ENCODE measurements around the gene PTX4.

The PTX4 gene

DNA sequence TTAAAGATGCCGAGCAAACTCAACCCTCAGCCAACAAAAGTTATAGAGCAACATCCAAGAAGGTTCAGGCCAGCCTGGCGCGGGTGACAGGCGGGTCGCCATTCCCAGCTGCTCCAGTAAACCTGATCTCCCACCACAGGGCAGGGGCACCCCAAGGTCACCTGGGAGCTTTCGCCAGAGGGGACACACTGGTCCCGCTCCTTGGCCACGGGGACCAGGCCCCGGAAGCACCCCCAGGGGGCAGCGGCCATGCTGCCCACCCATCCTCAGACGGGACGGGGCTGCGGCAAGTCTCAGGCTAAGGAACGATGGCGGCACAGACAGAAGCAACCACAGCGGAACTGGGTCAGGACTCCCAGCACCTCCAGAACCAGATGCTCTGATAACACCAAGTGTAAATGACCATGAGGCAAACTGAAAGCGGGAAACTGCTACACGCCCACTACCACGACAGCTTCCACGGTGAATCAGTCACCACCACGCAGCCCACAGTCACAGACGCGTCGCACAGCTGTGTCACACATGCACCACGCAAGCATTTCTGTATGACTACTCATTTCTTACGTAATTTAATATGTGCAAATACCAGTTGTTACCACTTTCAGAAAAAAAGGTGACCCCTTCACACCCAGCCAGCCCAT is 30.3 kb downstream of the PTX4 start:
- DNase-seq: no peak

DNA sequence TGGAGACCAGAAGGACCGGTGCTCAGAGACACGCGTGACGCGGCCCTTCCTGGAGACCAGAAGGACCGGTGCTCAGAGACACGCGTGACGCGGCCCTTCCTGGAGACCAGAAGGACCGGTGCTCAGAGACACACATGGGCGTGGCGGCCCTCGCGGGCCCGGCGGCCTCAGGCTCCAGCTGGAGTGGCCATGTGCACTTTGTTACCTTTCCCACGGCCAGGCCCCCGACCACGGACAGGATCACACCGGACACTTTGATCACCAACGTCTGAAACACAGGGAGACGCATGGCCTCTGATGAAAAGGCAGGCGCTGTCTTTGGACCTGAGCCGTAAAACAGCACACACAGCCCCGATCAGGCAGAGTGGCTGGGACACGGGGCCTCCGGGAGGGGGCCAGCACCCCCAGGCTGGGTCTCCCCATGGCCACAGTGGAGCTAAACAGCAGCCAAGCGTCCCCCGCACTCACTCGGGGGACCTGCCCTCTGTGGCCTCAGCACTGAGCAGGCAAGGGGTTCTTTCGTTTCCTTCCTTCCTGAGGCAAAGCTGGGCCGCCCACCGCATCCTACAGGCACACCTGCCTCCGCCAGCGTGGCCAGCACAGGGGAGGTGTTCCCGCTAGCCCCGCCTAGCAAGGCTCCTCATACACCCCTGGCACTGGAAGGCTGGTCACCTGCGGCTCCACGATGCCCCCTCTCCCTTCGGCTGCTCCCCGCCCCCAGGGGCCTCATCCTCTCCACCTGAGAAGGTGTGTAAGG is 31.1 kb downstream of the PTX4 start:
- DNase-seq: no peak

DNA sequence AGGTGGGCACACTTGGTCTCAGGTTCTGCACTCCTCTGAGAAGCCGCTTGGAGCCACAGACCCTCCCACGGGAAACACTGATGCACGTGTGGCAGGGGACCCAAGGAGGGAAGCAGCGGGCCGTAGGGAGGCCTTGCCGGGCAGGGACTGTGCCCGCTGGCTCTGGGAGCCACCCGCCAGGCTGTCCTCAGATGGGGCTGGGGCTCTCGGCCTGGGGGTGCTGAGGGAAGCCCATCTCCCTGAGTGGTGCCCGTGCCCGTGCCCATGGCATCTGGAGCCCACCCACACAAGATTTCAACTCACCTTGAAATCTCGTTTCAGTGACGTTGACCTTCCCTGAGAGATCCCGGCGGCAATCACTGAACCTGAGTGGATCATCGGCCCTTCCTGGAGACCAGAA is 31.8 kb downstream of the PTX4 start:
- DNase-seq: no peak

DNA sequence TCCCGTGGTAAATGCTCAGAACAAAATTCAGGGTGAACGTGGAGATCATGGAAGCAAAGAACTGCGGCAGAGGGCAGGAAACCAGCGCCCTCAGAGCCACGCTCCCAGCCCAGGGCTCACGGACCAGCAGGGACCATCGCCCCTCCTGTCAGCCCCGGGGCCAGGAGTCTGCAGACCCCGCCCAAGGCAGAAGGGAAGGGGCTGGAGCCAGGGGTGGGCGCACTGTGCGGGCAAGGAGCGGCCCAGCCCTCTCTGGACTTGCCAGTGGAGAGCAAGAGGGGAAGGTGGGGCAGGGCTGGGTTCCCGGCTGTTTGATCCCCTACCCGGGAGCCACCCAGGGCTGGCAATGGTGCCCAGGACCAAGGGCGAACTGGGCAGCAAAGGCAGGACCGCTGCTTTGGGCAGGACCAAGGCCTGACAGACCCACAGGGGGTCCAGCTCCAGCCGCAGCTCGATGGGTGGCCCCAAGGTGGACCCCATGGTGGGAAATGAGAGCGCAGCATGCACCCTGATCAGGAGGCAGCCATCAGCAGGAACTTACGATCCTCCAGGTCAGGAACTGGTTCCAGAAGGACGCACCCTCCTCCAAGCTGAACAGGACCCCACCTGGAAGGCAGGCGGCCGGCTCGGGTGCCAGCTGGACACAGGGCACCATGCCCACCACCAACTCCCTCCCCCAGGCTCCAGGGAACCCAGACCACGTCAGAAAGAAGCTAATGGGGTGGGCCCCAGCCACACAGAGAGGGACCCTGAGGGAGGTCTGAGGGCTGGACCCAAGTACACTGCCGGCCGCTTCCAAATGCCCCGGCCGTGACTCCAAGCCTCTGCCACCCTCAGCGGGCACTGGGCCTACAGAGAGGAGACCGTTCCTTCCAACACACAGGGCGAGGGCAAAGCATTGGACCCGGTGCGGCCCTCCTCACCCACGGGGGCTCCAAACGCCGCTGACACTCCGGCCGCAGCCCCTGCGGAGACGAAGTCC is 33.3 kb downstream of the PTX4 start:
- DNase-seq: no peak

DNA sequence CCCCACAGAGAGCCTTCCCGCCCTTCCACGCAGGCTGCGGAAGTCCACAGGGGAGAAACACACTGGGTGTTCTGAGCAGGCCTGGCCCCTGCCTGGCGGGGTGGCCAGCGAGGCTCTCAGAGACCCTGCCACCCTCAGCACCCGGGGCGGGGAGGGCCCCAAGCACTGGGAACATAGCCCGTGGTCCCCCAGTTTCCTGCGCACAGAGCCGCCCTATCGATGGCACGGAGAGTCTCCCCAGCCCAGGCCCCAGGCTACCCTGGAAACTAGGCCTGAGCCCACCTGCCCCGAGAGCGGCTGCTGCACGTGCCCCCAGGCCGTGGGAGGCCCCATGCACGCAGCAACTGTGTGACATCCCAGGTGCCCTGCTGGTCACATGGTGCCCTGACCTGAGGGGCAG is 34.2 kb downstream of the PTX4 start:
- no peak for DNase-seq

DNA sequence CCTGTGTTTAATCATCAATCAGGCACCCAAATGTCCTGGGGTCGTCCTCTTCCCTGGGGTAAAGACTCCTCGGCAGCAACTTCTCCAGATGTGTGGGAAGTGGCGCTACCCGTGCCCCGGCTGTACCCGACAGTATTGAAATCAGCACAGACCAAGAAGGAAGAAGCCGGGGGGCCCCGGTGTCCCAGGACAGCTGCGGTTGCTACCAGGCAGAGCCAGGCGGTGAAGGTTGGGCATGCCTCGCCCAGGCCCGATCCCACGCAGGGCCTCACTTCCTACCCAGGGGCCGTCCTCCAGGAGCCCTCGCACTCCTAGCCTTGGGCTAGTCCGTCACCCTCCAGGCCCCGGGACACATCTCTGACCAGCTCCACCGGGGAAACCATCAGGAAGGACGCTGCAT is 35.4 kb downstream of the PTX4 start:
- no peak for DNase-seq

DNA sequence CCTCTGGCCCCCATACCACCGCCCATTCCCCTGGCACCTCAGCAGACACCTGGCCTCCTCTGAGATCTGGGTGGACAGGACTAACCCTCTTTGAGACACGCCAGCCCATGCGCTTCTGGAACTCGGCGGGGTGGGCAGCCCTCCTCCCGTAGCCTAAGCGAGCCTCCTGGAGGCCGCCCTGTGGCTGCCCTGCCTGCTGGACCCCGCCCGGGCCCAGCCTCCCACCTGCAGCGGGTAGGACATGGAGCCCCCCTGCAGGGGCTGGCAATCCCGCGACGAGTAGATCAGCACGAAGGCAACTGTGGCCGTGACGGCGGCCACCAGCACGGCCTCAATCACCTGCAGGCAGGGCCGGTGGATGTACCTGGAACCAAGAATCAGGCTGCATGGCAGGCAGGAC is 36.2 kb downstream of the PTX4 start:
- no peak for DNase-seq

DNA sequence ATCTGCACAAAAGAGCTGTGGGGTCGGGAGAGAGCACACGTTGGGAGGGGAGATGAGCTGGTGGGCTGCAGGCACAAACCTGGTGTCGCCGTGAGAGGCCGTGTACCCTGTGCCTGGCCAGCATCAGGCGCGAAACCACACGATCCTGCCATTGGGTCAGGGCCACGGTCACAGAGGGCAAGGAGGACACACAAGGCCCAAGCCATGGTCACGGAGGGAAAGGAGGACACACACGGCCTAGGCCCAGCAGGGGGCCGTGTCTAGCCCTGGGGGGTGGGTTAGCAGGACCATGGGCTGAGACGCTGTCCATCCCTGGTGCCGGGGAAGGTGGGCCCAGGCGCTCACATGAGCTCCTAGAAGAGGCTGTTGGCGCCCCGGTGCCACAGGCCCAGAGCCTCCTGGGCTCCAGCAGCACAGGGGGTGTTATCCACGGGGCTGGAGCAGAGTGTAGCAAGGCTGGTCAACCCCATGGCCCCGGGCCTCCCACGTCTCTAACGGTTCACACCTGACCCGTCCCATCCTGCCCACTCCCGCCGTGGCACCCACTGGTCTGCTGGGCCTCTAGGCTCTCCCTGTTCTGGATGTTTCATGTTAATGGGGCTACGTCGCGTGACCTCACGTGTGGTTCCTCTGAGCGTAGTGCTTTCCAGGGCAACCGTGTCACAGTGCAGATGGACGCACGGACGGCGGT is 36.9 kb downstream of the PTX4 start:
- DNase-seq: no peak

DNA sequence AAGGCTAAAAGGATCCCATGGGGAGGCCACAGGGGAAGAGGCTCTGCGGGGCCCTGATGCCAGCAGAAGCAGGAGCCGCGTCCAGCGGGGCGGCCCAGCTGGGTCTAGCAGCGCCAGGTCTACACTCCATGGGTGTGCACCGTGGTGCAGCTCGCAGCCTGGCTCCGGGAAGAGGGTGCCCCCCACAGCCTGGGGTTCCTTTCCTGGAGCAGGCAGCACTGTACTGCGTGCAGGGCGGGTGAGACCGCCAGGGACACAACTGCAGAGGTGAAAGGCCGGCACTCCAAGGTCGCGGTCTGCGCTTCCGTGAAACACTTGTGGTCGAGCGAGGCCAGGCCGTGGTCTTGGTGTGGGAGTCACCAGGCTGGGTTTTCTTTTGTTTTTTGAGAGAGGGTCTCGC is 37.9 kb downstream of the PTX4 start:
- DNase-seq: no peak

DNA sequence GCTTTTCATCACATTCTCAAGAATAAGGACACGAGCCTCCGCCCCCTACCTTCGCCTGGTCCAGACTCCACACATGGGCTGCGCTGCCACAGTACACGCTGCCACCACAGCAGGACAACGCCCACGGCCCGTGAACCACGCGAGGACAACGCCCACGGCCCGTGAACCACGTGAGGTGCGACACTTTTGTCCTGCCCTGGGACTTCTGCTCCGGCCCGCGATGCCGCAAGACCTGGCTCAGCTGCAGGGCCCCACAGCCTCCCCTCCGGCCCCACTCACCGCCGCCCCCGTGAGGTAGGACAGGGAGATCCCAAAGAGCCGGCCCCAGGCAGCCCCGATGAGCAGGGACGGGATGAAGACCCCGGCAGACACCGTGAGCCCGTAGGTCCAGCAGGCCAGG is 38.5 kb downstream of the PTX4 start:
- DNase-seq: no peak

DNA sequence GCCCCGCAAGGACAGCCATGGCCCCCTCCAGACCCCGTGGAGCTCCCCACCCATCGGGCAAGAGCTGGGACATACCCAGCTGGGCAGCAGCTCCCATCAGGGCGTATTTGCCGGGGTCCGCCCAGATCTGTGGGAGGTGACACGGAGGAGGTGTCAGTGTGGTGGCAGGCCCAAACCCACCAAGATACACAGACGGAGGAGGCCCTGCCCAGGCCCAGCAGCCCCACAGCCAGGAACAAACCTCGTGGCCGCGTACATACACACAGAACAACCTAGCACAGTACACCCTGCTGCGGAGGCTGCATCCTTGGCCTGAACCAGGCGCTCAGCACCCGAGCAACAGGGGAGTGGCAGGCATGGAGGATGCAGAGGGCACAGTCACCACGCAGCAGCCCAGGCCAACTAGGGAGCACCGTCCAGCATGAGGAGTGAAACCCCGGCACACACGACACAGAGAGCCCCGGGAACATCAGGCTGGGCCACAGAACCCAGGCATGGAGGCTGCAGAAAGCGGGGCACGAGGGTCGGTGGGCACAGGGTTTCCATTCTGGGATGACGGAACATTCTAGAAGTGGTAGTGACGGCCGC is 39.4 kb downstream of the PTX4 start:
- DNase-seq: no peak

DNA sequence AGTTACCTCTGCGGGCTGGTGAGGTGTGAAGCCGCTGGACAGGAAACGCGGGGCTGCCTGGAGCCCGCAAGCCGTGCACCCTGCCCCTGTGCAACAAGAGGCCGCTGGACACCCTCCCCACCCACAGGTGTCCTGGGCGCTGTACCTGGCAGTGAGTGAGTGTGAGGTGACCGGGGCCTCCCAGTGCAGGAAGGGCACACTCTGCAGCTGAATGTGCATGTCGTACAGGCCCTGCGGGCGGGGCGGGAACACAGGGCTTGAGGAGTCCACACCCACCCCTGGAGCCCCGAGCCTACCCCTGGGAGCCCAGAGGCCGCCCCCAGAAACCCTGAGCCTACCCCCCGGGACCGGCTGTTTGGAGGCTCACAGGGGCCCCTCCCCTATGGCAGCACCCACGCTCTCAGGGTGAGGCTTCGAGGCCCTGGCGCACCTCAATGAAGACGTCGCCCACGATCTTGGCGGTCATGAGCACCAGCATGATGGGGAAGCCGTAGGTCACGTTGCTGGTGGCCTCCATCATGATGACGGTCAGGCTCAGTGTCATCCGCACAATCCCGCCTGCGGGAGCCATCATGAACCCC is 40.1 kb downstream of the PTX4 start:
- DNase-seq: no peak

DNA sequence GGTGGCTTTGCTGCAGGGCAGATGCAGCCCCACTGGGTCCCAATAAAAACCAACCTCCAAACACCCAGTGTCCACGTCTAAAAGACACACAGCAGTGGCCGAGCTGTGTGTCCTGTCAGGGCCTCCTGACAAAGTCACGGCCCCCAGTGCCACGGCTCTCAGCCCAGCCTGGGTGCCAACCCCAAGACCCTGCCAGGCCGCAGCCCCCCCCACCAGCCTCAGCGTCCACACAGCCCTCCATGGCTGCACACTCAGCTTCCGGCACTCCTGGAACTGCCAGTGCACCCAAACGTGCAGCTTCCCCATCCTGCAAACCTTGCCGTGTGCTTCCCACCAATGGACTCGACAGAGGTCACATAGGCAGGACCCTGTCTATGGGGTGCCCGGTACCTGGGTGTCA is 40.8 kb downstream of the PTX4 start:
- no peak for DNase-seq

DNA sequence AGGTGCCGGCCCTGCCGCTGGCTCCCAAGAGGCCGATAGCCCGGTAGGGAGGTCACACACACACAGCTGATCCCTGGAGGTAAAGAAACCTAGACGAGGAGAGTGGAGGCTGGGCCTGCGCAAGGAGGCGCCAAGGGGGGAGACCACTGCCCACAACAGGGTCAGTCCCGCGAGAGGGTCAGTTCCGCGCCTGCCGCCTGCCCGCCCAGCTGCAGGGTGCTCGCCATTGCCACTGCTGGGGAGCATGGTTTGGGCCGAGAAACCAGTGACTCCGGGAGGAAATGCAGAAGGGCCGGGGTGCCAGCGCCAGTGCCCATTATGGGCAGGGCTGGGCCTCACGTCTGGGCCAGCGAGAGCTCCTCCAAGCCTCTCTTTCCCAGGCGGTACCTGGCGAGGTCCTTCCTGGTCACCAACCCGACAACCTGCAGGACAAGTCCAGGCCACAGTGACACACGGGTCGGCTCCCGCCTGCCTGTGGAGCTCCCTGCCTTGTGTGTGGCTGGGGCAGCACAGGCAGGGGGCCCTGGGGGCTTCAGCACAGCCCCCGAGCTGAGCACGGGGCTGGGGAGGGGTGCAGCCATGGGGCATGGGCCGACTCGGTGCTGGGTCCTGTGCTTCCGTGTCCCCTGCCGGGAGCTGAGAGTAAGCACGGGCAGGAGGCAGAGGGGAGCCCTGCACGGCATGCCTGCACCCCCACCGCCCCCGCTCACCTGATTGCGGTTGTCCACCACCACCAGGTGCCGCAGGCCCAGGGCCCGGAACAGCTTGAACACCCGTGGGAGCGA is 42.3 kb downstream of the PTX4 start:
- DNase-seq: no peak

DNA sequence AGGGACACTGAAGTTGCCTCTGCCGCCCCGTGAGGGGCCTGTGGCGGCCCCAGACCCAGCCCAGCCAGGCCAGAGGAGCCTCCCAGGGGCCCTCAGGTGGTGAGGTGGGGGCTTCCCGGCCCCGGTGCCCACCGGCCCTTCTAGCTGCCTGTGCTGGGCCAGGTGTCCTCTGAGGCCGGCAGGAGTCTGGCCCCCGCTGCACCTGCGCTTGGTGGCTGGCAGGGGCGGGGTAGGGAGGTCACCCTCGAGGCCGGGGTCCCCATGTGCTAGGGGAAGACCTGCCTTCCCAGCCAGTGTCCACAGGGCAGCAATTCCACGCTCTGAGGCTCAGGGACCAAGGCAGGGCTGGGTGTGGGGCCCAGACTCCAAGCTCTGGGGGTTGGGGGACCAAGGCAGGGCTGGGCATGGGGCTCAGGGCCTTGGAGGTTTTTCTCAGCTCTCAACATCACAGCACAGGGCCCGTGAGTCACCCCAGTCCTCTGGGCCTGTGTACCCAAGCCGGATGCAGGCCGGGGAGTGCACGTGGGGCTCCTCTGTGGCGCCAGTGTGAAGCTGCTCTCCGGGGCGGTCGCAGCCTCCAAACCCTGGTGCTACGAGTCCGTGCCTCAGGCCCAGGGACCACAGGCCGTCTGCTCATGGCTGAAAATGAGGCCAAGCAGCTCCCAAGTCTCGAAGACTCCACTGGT is 43.1 kb downstream of the PTX4 start:
- DNase-seq: no peak

DNA sequence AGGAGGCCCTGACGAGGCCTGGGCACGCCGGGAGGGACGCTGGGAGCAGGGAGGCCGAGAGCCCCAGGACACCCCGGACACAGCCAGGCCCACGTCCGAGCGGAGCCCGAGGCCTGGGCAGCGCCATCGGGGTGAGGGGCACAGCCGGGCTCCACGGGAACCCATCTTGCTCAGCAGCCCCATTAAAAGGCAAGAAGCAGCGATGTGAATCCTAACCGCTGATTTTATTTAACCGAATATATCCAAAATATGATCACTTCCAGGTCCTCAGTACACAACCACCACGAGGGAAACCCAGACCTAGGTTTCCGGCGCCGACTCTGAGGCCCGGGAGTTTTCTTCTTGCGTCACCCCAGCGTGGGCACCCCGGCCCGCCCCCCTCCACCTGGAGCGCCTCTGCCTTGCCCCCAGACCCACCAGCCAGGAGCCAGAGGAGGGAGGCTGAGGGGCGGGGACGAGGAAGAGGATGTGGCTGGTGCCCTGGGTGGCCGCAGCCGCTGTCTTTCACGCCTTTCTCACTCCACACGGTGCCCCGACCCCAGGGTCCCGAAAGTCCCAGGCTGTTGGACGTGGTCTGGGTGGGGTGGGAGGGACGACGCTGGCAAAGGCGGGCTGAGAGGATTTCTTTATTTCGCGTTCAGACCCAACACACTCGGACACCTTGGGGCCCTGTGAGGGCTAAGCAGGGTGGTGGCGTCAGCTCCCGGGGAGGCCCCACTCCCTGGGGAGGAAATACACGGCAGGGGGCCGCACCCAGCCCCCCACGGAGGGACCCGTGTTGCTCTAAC is 43.8 kb downstream of the PTX4 start:
- DNase-seq: no peak

DNA sequence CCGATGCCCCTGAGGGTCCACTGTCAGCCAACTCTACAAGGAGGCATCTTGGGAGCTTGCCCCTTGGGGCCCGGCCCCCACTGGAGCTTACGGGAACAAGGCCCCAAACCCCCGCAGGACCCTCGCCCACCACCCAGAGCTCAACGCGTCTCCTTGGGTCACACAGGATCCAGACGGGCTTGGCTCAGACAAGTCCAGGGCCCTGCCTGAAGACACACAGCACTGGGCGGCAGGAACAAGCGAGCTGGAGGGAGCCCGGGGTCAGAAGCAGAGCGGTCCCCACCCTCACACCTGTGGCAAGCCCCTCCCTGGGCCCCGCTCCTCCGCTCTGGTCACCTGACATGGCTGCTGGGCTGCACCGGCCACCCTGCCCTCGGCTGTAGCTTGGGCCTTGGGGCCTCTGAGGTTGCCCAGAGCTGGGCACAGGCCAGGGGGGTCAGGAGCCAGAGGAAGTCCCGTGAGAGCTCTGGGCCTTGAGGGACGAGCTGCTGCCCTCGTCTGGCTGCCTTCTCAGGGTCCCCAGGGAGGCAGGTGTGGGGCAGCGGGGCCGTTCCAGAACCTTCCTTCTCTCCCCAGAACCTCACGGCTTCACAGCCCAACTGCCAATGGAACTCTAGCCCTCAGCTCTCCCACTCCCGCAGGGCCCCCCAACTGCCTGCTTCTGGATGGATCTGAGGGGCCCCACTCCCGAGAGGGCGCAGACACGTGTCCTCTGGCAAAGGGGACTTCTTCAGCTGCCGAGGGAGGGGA is 44.6 kb downstream of the PTX4 start, which contains the start of gene CCDC154:
Gene CCDC154 (minus strand): TSS at position 577 of the 750 bp plus-strand sequence. CDS start 234 bp downstream, at position 343.
- no peak for DNase-seq

DNA sequence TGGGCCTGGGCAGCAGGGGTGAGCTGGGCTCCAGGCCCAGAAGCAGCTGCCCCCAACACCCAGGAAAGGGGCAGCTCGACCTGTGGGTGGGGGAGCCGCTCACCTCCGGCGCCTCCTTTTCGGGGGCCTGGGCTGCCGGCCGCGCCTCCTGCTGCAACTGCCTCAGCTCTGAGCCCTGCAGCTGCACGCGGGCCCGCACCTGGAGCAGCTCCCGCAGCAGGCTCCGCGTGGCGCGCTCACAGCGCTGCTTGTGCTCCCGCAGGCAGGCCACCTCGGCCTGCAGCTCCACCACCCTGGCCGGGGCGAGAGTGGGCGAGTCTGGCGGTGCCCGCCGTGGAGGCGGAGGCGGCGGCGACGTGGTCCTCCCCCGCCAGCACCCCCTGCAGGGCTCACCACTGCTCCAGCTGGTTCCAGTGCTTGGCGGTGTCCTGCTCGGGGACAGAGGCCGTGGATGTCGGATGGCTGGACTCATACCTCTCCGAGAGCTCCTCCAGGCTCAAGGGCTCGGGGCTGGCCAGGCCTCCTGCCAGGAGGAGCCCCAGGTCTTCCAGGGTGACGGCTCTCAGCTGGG is 45.3 kb downstream of the PTX4 start:
- DNase-seq: no peak

DNA sequence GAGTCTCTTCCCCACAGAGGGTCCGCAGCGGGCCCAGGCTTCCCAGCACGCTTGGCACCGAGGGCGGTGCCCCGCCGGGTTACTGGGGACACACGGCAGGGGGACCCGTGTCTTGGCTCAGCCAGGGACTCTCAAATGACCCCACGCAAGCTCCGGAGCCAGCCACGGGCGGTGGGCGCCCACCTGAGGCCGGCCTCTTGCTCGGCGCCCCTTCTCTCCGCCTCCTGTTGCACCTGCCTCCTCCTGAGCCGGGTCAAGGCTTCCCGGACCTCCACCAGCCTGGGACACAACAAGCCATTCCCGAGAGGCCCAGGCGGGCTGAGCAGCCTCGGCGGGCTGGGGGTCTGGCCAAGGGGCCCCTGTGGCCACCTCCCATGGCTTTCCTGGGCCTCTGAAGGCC is 46.0 kb downstream of the PTX4 start:
- DNase-seq: no peak
